Spinal cord (tissue), 10 donors: ENCODE data around the gene MAML3. TPM values are rescaled to one million over a fixed set of nuclear protein-coding genes. Genes with fewer than 3 reads are reported as not detected.

Source experiments
- DNase-seq, 6 donors: peaks; one replicate each; pipeline versions ENCODE4 v3.0.0 to v3.0.0-alpha.2; 2013 to 2015; ENCODE audit warnings: low spot score in 6 of 6, low read depth in 4 of 6
- H3K27ac ChIP-seq: one replicate; pipeline ENCODE4 v1.5.1; 2013; ENCODE audit warnings: low read depth, low read length, control low read depth
- H3K27me3 ChIP-seq: one replicate; pipeline ENCODE4 v1.6.1; 2013; ENCODE audit warnings: low read length; ENCODE audit not compliant: control insufficient read depth, insufficient read depth
- H3K36me3 ChIP-seq: one replicate; pipeline ENCODE4 v1.6.1; 2013; ENCODE audit warnings: low read length; ENCODE audit not compliant: control insufficient read depth, insufficient read depth
- H3K4me1 ChIP-seq: one replicate; pipeline ENCODE4 v1.6.1; 2013; ENCODE audit warnings: low read length; ENCODE audit not compliant: control insufficient read depth, insufficient read depth
- H3K4me3 ChIP-seq: one replicate; pipeline ENCODE4 v1.5.1; 2013; ENCODE audit warnings: low read depth, low read length, control low read depth
- H3K9me3 ChIP-seq: one replicate; pipeline ENCODE4 v1.6.1; 2013; ENCODE audit warnings: low read length; ENCODE audit not compliant: control insufficient read depth, insufficient read depth
- WGBS: methylation state at CpG from one replicate; pipeline ENCODE4 v1.1.5; 2013; ENCODE audit warnings: missing lambda C conversion rate; ENCODE audit not compliant: insufficient coverage; 5-methylcytosine and 5-hydroxymethylcytosine counted together
- polyA plus RNA-seq, 2 donors: library from polyadenylated mRNA; unstranded; fragments of 120-200 nt; gene quantifications; one replicate each; pipeline ENCODE4 v1.2.1, GENCODE V29; 2013; ENCODE audit not compliant: insufficient read length in 2 of 2
- total RNA-seq, 2 donors: library from RNA; depleted of rRNA in 1 of 2; stranded (reverse); fragments of 120-200 nt in 1 of 2; fragments of >200 nt in 1 of 2; gene quantifications; one replicate each; pipeline versions ENCODE4 v1.2.3 to v1.2.4, GENCODE V29; 2013 to 2014
- donor health status: healthy.

The MAML3 gene
- total and polyA plus RNA-seq, 4 donors, result 6.0 to 11.0 (median 8.2) TPM

GRCh38 chr4:139676913-139677585, 476.9 kb downstream of the MAML3 start:
- no peak overlapping the region for H3K4me3 ChIP-seq
- H3K9me3 ChIP-seq, result no peaks in the 10 kb centered on the region
- no peaks in the 10 kb centered on the region for H3K27me3 ChIP-seq
- WGBS, result 71% methylated on average over 1 of the region's 4 CpGs
- H3K36me3 ChIP-seq, result no peaks in the 10 kb centered on the region
- DNase-seq, result no peak
- no peaks in the 10 kb centered on the region for H3K4me1 ChIP-seq
- no peak overlapping the region for H3K27ac ChIP-seq

GRCh38 chr4:139676365-139676764, 477.6 kb downstream of the MAML3 start:
- Histone ChIP-seq H3K4me1 (no peaks in the 10 kb centered on the region), H3K9me3 (no peaks in the 10 kb centered on the region), H3K4me3 (no peak overlapping the region), H3K27ac (no peak overlapping the region), H3K27me3 (no peaks in the 10 kb centered on the region), H3K36me3 (no peaks in the 10 kb centered on the region)
- no peak for DNase-seq
- no CpG with 5 or more reads among the region's 2 CpGs for WGBS

- Histone ChIP-seq H3K27me3 (no peaks in the 10 kb centered on the region), H3K9me3 (no peaks in the 10 kb centered on the region), H3K27ac (no peak overlapping the region), H3K4me1 (no peaks in the 10 kb centered on the region), H3K36me3 (no peaks in the 10 kb centered on the region), H3K4me3 (no peak overlapping the region)
- no peak for DNase-seq
- 100% methylated on average over 3 of the region's 9 CpGs for WGBS
These were observed 478.3 kb downstream of the MAML3 start for GRCh38 chr4:139675651-139676050.

GRCh38 chr4:139674875-139675550, 479.0 kb downstream of the MAML3 start:
- DNase-seq, result no peak
- no peaks in the 10 kb centered on the region for H3K36me3 ChIP-seq
- H3K4me3 ChIP-seq, result no peak overlapping the region
- H3K9me3 ChIP-seq, result no peaks in the 10 kb centered on the region
- H3K27ac ChIP-seq, result no peak overlapping the region
- no peaks in the 10 kb centered on the region for H3K4me1 ChIP-seq
- WGBS, result 87% methylated on average over 9 of the region's 10 CpGs
- no peaks in the 10 kb centered on the region for H3K27me3 ChIP-seq

- H3K9me3 ChIP-seq, result no peaks in the 10 kb centered on the region
- WGBS, result 100% methylated on average over 2 of the region's 4 CpGs
These were observed 481.3 kb downstream of the MAML3 start for GRCh38 chr4:139672732-139673131.

GRCh38 chr4:139672215-139672614, 481.8 kb downstream of the MAML3 start:
- Histone ChIP-seq H3K27me3 (no peaks in the 10 kb centered on the region), H3K9me3 (no peaks in the 10 kb centered on the region), H3K4me1 (no peaks in the 10 kb centered on the region), H3K4me3 (no peak overlapping the region), H3K36me3 (no peaks in the 10 kb centered on the region), H3K27ac (no peak overlapping the region)
- WGBS, result no CpG with 5 or more reads among the region's 2 CpGs
- no peak for DNase-seq

More at GRCh38 chr4:139672732-139673131, 481.3 kb downstream of the MAML3 start:
- Histone ChIP-seq H3K27ac (no peak overlapping the region), H3K4me1 (no peaks in the 10 kb centered on the region), H3K4me3 (no peak overlapping the region), H3K27me3 (no peaks in the 10 kb centered on the region), H3K36me3 (no peaks in the 10 kb centered on the region)
- DNase-seq, result no peak

- no peaks in the 10 kb centered on the region for H3K27me3 ChIP-seq
- peaks cover 5% of the 10 kb centered on the region for H3K4me1 ChIP-seq
- H3K36me3 ChIP-seq, result no peaks in the 10 kb centered on the region
- H3K4me3 ChIP-seq, result no peak overlapping the region
- WGBS, result 100% methylated on average over 2 of the region's 3 CpGs
- H3K27ac ChIP-seq, result no peak overlapping the region
- no peak for DNase-seq
- H3K9me3 ChIP-seq, result no peaks in the 10 kb centered on the region
These were observed 483.2 kb downstream of the MAML3 start for GRCh38 chr4:139670775-139671174.

GRCh38 chr4:139669890-139670289, 484.1 kb downstream of the MAML3 start:
- no peak for DNase-seq
- Histone ChIP-seq H3K27ac (no peak overlapping the region), H3K36me3 (no peaks in the 10 kb centered on the region), H3K4me3 (no peak overlapping the region), H3K9me3 (no peaks in the 10 kb centered on the region), H3K4me1 (peaks cover 9% of the 10 kb centered on the region), H3K27me3 (no peaks in the 10 kb centered on the region)
- 53% methylated on average over 3 of the region's 6 CpGs for WGBS

- H3K27ac ChIP-seq, result no peak overlapping the region
- DNase-seq, result no peak
- no peaks in the 10 kb centered on the region for H3K27me3 ChIP-seq
- H3K4me3 ChIP-seq, result no peak overlapping the region
- peaks cover 12% of the 10 kb centered on the region for H3K4me1 ChIP-seq
- H3K36me3 ChIP-seq, result no peaks in the 10 kb centered on the region
- 100% methylated on average over 3 of the region's 6 CpGs for WGBS
- H3K9me3 ChIP-seq, result no peaks in the 10 kb centered on the region
These were observed 484.6 kb downstream of the MAML3 start for GRCh38 chr4:139669335-139669734.

GRCh38 chr4:139668658-139669201, 485.3 kb downstream of the MAML3 start:
- Histone ChIP-seq H3K36me3 (no peaks in the 10 kb centered on the region), H3K9me3 (no peaks in the 10 kb centered on the region), H3K4me3 (no peak overlapping the region), H3K27me3 (no peaks in the 10 kb centered on the region), H3K4me1 (peaks cover 13% of the 10 kb centered on the region), H3K27ac (no peak overlapping the region)
- 84% methylated on average over 3 of the region's 4 CpGs for WGBS
- no peak for DNase-seq
